HEK293T (cell line): ENCODE data around the gene MID1.

ENCODE experiments used
- CTCF ChIA-PET: fragments of 350-600 bp; formaldehyde crosslinking; extraction: SDS; loops from one replicate; lab custom pipeline; 2021; ENCODE audit warnings: antibody characterized with exemption, inconsistent platforms; lab: Yijun Ruan, JAX
- POLR2A ChIA-PET: fragments of 350-600 bp; formaldehyde crosslinking; extraction: SDS; loops from one replicate; lab custom pipeline; 2020; ENCODE audit warnings: antibody characterized with exemption, inconsistent platforms; lab: Yijun Ruan, JAX
- DNase-seq: peaks from one replicate; pipeline ENCODE4 v3.0.0; 2012; ENCODE audit warnings: mixed read lengths; ENCODE audit errors: extremely low spot score
- ARNT ChIP-seq: fragments of 450-650 bp; IDR thresholded peaks from 2 replicates; pipeline ENCODE4 v1.6.1; 2017; ENCODE audit warnings: mild to moderate bottlenecking
- BHLHE40 ChIP-seq: fragments of 450-650 bp; IDR thresholded peaks from 2 replicates; pipeline ENCODE4 v1.6.1; 2016; ENCODE audit warnings: mild to moderate bottlenecking, moderate library complexity, borderline replicate concordance
- CTBP1 ChIP-seq: fragments of 450-650 bp; IDR thresholded peaks from 2 replicates; pipeline ENCODE4 v1.6.1; 2016; ENCODE audit warnings: borderline replicate concordance
- ELF4 ChIP-seq: fragments of 450-650 bp; IDR thresholded peaks from 2 replicates; pipeline ENCODE4 v1.6.1; 2017; ENCODE audit warnings: antibody characterized with exemption
- FOXA1 ChIP-seq: fragments of 450-650 bp; IDR thresholded peaks from 2 replicates; pipeline ENCODE4 v1.6.1; 2016; ENCODE audit warnings: mild to moderate bottlenecking
- FOXK2 ChIP-seq: fragments of 450-650 bp; IDR thresholded peaks from 2 replicates; pipeline ENCODE4 v1.6.1; 2016; ENCODE audit warnings: mild to moderate bottlenecking
- FOXM1 ChIP-seq: fragments of 450-650 bp; IDR thresholded peaks from 2 replicates; pipeline ENCODE4 v1.6.1; 2017; ENCODE audit warnings: mild to moderate bottlenecking, borderline replicate concordance
- HDGF ChIP-seq: fragments of 450-650 bp; IDR thresholded peaks from 2 replicates; pipeline ENCODE4 v1.6.1; 2017; ENCODE audit warnings: antibody characterized with exemption, borderline replicate concordance
- L3MBTL2 ChIP-seq: fragments of 450-650 bp; conservative IDR thresholded peaks from 2 replicates; pipeline ENCODE4 v1.6.1; 2016; ENCODE audit warnings: mild to moderate bottlenecking
- LEF1 ChIP-seq: fragments of 450-650 bp; IDR thresholded peaks from 2 replicates; pipeline ENCODE4 v1.6.1; 2017; ENCODE audit warnings: mild to moderate bottlenecking, borderline replicate concordance
- NFRKB ChIP-seq: fragments of 450-650 bp; IDR thresholded peaks from 2 replicates; pipeline ENCODE4 v1.6.1; 2016; ENCODE audit warnings: mild to moderate bottlenecking, moderate library complexity
- SP1 ChIP-seq: fragments of 450-650 bp; IDR thresholded peaks from 2 replicates; pipeline ENCODE4 v1.6.1; 2017
- SUZ12 ChIP-seq: fragments of 450-650 bp; IDR thresholded peaks from 2 replicates; pipeline ENCODE4 v1.6.1; 2016; ENCODE audit warnings: mild to moderate bottlenecking
- TARDBP ChIP-seq: fragments of 450-650 bp; IDR thresholded peaks from 2 replicates; pipeline ENCODE4 v1.6.1; 2016
- ZNF384 ChIP-seq: fragments of 450-650 bp; IDR thresholded peaks from 2 replicates; pipeline ENCODE4 v1.6.1; 2016
- TF ChIP-seq, protein P1 (sequence below): fragments of 450-650 bp; IDR thresholded peaks from 2 replicates; pipeline ENCODE4 v1.6.1; 2016

MID1 gene

DNA sequence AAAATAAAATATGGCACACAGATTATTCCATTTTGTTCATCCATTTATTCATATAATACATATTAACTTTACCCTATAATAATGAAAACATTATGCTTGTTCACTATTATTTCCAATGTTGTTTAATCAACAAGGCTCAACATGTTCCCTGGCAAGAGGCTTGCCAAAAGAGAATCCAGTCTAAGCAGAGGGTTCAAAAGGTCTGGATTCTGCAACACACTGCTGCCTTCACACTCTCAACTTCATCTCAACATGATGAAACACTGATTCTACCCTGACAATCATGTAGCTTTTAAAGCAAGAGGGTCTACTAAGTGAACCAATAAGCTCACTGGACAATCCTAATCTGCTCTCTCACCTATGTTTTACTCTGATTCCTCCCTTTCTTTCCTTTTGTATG is 101.1 kb downstream of the MID1 start:
- TF ChIP-seq FOXM1, result no peak
- TF ChIP-seq BHLHE40, result no peak
- no peak for TF ChIP-seq FOXA1
- no peak for TF ChIP-seq SP1
- no peak for TF ChIP-seq CTBP1
- TF ChIP-seq FOXK2, result no peak
- no peak for TF ChIP-seq NFRKB
- ChIA-PET CTCF (no interaction called here), POLR2A (no interaction called here)
- DNase-seq, result no peak

DNA sequence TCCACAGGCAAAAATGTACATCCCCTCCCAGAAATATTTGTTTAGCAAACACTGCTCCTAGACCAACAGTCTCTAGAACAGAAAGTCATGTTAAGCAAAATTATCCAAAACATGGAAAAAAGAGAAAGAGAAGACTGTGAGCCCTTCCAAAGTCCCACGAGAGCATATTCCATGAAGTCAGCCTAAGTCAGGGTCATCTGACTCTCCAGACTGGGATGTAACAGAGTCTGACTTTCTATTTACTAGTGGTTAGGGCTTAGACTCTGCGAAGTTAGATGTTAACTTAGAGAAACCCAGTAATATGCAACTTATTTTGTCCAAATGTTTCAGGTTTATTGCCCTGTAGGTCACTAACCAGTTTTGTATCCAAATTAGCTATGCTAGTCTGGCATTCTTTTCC is 102.3 kb downstream of the MID1 start:
- no peak for DNase-seq
- ChIA-PET POLR2A (no interaction called here), CTCF (no interaction called here)
- TF ChIP-seq NFRKB (no peak), SUZ12 (no peak), FOXK2 (no peak), LEF1 (no peak), CTBP1 (no peak), L3MBTL2 (no peak), ARNT (no peak), FOXA1 (no peak), BHLHE40 (no peak), FOXM1 (no peak), ELF4 (no peak), SP1 (no peak), TARDBP (no peak)

DNA sequence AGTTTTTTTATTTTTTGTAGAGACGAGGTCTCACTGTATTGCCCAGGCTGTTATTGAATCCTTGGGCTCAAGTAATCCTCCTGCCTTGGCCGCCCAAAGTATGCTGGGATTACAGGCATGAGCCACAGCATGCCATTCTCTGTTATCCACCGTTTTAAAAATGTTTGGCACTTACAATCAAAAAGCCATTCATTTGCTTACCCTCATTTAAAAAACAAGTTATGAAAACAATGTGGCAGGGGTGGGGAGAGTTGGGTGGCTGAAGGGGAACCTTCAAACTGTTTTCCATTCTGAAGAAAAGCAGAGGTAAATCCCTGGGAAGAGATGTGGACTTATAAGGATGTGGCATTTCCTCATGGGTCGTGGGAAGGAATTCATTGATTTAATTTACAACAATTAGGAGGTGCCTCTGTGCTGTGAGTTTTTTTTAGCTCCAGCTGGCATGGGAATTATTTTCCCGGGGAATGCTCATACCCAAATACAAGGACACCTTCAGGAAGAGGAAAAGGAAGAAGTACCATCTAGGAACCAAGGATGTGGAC is 103.5 kb downstream of the MID1 start:
- TF ChIP-seq L3MBTL2 (no peak), LEF1 (no peak), TARDBP (no peak), ELF4 (no peak), FOXM1 (no peak)
- TF ChIP-seq, protein P1, sequence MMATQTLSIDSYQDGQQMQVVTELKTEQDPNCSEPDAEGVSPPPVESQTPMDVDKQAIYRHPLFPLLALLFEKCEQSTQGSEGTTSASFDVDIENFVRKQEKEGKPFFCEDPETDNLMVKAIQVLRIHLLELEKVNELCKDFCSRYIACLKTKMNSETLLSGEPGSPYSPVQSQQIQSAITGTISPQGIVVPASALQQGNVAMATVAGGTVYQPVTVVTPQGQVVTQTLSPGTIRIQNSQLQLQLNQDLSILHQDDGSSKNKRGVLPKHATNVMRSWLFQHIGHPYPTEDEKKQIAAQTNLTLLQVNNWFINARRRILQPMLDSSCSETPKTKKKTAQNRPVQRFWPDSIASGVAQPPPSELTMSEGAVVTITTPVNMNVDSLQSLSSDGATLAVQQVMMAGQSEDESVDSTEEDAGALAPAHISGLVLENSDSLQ, result no peak
- POLR2A ChIA-PET, result no interaction called here
- CTCF ChIA-PET, result no interaction called here
- DNase-seq, result no peak

DNA sequence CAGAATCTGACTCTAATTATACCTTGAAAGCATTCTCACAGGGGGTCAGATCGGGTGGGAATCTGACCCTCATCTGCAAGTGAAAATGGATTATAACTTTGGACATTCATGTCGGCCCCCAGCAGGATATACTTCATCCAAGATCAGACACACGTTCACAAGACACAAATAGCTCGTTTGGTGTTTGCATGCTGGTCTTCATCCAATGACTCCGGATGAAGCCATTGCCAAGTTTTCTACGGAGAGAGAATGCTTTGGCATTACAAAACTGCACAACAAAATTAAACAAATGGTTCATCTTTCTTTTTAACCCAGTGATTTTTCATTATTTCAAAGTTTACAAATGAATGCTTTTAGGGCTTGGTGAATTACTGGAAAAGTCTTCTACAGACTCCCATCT is 105.5 kb downstream of the MID1 start:
- ChIA-PET POLR2A (no interaction called here), CTCF (no interaction called here)
- TF ChIP-seq ARNT (no peak), FOXM1 (no peak), CTBP1 (no peak), BHLHE40 (no peak), L3MBTL2 (no peak), SP1 (no peak), ZNF384 (no peak), FOXK2 (no peak), ELF4 (no peak), FOXA1 (no peak), SUZ12 (no peak), LEF1 (no peak), NFRKB (no peak), HDGF (no peak)
- TF ChIP-seq, protein P1, result no peak
- no peak for DNase-seq

DNA sequence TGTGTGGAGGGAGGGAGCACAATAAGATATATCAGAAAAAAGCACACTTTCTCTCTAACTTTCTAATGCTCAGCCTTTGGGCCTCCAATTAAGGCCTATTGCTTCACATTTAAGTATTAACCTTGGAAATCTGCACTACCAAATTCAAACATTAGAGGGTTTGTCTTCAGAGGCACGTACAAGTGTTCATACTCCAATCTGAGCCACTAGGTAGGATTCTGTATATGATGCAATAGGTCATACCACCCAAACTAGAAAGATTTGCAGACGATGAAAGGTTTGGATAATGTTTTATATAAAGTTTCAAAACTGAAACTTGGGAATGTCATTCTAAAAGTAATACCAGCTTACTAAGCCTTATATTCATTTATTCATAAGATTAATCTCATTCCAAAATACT is 106.4 kb downstream of the MID1 start:
- TF ChIP-seq FOXM1 (no peak), NFRKB (no peak), ZNF384 (no peak)
- ChIA-PET POLR2A (no interaction called here), CTCF (no interaction called here)
- no peak for DNase-seq

DNA sequence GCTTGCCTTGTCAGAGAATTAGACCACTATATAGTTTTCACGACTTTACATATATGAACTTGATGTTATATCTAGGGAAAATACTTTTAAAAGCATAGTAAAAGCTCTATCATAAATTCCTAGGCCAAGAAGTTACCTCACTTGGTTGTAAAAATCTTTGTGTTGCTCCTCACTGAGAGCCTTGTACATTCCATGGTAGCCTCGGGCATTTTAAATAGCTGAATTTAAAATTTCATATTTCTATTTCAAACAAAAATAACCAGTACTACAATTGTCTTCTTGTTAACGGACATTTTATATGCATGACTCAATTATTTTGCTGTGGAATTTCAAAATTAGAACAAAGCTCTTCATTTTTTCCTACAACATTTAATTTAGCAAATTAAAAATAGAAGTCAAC is 107.6 kb downstream of the MID1 start:
- TF ChIP-seq SP1 (no peak), HDGF (no peak), LEF1 (no peak), CTBP1 (no peak)
- POLR2A ChIA-PET, result no interaction called here
- CTCF ChIA-PET, result no interaction called here
- DNase-seq, result no peak

DNA sequence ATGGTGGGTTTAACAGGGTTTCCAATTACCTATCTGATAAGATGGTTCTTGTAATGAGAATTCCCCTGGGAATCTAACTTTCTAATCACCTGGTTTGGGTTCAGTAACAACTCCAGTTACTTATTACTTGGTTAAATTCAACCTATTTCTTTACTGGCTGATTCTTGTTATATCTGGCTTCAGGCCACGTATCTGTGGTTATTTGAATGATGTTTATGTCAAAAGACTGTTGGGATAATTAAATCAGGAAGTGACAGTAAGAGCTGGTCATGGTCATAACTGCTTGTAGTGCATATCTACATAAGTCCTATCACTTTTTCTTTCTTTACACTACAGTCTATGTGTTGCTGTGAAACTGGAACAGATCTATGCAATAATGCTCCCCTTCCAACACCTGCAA is 108.1 kb downstream of the MID1 start:
- ChIA-PET POLR2A (no interaction called here), CTCF (no interaction called here)
- no peak for DNase-seq
- TF ChIP-seq TARDBP (no peak), SUZ12 (no peak), FOXM1 (no peak), CTBP1 (no peak), SP1 (no peak), ZNF384 (no peak), L3MBTL2 (no peak)
- TF ChIP-seq, protein P1, result no peak
